ENCODE results near the gene ACSBG1.

- TF ChIP-seq POLR2A (IDR thresholded peaks at IDR 0.05) = no peak
- TF ChIP-seq CTCF (IDR thresholded peaks at IDR 0.05) = no peak
- no peak for TF ChIP-seq EP300 (IDR thresholded peaks at IDR 0.05)
- TF ChIP-seq POLR2AphosphoS5 (IDR thresholded peaks at IDR 0.05) = no peak
These were observed 77.2 kb downstream of the ACSBG1 start for GRCh38 chr15:78157203-78157602.

Data from gastroesophageal sphincter (tissue), 3 donors.